ENCODE data around the gene C2CD3.

Gene C2CD3

DNA sequence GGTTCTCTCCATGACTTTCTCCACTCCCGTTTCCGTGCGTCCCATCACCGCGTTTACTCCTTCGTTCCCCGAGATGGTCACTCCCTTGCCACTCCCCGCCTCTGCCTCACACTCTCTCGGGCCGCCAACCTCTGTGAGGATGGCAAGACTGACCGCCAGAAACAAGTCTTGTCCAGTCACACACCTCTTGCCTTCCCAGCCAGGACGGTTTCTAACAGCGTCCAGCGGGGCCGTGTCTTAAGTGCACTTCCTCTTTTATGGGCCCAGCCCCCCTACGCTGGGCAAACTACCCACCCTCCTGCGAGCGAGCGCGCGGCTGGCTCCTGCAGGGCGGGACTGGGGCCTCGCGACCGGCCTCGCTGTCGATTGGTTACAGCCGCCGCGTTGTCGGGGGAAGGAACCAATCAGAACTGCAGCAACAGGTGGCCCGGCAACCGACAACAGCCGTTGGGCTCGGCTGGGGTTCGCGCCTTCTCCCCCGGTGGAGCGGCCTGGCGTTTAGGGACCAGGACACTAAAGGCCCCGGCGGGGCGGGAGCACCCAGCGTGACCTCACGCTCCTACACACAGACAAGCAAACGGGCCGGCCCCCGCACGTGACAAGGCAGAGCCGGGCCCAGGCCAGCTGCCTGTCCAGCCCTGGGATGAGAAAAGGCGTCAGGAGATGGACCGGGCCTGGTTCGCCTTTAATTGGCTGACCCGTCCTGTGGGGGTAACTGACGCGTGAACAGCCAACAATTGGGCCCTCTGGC is 187.6 kb downstream of the C2CD3 start:
- TF ChIP-seq, protein P1, sequence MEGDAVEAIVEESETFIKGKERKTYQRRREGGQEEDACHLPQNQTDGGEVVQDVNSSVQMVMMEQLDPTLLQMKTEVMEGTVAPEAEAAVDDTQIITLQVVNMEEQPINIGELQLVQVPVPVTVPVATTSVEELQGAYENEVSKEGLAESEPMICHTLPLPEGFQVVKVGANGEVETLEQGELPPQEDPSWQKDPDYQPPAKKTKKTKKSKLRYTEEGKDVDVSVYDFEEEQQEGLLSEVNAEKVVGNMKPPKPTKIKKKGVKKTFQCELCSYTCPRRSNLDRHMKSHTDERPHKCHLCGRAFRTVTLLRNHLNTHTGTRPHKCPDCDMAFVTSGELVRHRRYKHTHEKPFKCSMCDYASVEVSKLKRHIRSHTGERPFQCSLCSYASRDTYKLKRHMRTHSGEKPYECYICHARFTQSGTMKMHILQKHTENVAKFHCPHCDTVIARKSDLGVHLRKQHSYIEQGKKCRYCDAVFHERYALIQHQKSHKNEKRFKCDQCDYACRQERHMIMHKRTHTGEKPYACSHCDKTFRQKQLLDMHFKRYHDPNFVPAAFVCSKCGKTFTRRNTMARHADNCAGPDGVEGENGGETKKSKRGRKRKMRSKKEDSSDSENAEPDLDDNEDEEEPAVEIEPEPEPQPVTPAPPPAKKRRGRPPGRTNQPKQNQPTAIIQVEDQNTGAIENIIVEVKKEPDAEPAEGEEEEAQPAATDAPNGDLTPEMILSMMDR (IDR thresholded peaks at IDR 0.05; ENCODE audit: low read depth, low read length, missing control alignments): no peak
- Histone ChIP-seq H3K27me3 (replicated peaks) (no peaks in the 10 kb centered on the region), H3K4me3 (ENCODE audit: low read depth, low read length) (peak overlapping the region; percentile 77), H3K27ac (peak overlapping the region; percentile 45), H3K36me3 (replicated peaks) (no peaks in the 10 kb centered on the region)
- DNase-seq: peak; percentile 84
- in situ Hi-C loops (cut with HindIII; ENCODE audit: low pct_ligation_motif_present, low sequenced_read_pairs): no loop called here

DNA sequence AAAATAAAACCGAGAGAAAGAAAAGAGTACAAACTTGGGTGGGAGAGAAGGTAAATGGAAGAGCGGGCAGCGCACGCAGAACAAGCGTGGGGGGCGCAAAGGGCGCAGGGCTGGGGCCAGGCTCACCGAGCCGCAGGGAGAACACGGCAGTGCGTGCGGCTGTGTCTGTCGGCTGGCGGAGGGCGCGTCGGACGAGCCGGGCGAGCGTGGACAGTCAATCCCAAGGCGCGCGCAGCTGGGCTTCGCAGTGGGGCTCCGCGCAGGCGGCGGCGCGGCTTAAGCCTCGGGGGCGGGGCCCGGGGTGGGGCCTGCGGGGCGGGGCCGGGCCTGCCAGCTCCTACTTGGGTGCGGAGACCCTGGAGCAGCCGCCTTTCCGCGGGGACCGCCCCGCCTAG is 188.2 kb downstream of the C2CD3 start, which contains the start of gene UCP2:
TSS of gene UCP2 (minus strand) at position 249 of the 395 bp plus-strand sequence. CDS start 4,465 bp downstream, outside the sequence.
- peak within 1 kb of the TSS; percentile 45 for H3K27ac ChIP-seq
- peak; percentile 68 for DNase-seq
- no peaks in the 10 kb centered on the region for H3K27me3 ChIP-seq (replicated peaks)
- TF ChIP-seq, protein P1 (IDR thresholded peaks at IDR 0.05; ENCODE audit: low read depth, low read length, missing control alignments): no peak
- in situ Hi-C loops (cut with HindIII; ENCODE audit: low pct_ligation_motif_present, low sequenced_read_pairs): no loop called here
- H3K36me3 ChIP-seq (replicated peaks): no peaks in the 10 kb centered on the region
- H3K4me3 ChIP-seq (ENCODE audit: low read depth, low read length): peak within 1 kb of the TSS; percentile 77

DNA sequence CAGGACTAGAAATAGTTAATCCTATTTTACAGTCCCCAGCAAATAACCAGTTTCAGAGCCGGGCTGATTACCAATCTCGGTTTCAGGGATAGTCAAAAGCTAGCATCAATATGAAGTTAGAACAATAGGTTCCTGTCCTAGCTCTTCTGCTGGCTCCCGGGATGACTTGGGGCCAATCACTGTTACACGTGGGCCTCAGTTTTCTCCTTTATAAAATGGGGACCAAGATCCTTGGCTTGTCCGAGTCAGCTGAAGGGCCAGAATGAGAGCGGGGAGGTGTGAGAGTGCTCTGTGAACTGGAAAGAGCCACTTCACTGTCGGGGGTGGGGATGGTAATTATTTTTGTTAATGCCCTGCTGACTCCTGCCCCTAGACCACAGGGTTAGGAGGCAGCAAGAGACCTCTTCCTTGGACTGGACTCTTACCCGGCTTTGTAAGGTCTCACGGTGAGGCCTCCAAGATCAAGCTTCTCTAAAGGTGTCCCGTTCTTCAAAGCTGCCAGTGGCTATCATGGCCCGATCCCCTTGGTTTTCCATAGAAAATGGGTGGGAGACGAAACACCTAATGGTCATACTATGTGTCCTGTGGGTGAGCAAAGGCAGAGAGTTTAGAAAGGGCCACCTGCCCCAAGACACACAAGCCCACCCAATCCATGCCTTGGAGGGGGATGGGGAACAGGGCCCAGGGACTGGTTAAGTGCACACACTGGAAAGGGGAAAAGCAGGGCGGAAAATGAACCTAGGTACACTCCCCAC is 189.6 kb downstream of the C2CD3 start:
- no peak overlapping the region for H3K27ac ChIP-seq
- in situ Hi-C loops (cut with HindIII; ENCODE audit: low pct_ligation_motif_present, low sequenced_read_pairs): no loop called here
- no peaks in the 10 kb centered on the region for H3K36me3 ChIP-seq (replicated peaks)
- TF ChIP-seq, protein P1 (IDR thresholded peaks at IDR 0.05; ENCODE audit: low read depth, low read length, missing control alignments): no peak
- no peaks in the 10 kb centered on the region for H3K27me3 ChIP-seq (replicated peaks)
- DNase-seq: no peak
- H3K4me3 ChIP-seq (ENCODE audit: low read depth, low read length): peak overlapping the region; percentile 77

- TF ChIP-seq, protein P1 (IDR thresholded peaks at IDR 0.05; ENCODE audit: low read depth, low read length, missing control alignments): no peak
- H3K36me3 ChIP-seq (replicated peaks): no peaks in the 10 kb centered on the region
- no peak overlapping the region for H3K27ac ChIP-seq
Observed at GRCh38 chr11:73980001-73980961, 190.5 kb downstream of the C2CD3 start.

GRCh38 chr11:73978576-73979086 is 192.2 kb downstream of the C2CD3 start:
- H3K36me3 ChIP-seq (replicated peaks): no peaks in the 10 kb centered on the region
- no peak for DNase-seq
- no peak overlapping the region for H3K27ac ChIP-seq
- TF ChIP-seq, protein P1 (IDR thresholded peaks at IDR 0.05; ENCODE audit: low read depth, low read length, missing control alignments): no peak
- H3K27me3 ChIP-seq (replicated peaks): no peaks in the 10 kb centered on the region
- in situ Hi-C loops (cut with HindIII; ENCODE audit: low pct_ligation_motif_present, low sequenced_read_pairs): no loop called here
- H3K4me3 ChIP-seq (ENCODE audit: low read depth, low read length): no peak overlapping the region

More at GRCh38 chr11:73980001-73980961, 190.5 kb downstream of the C2CD3 start:
- no peak overlapping the region for H3K4me3 ChIP-seq (ENCODE audit: low read depth, low read length)
- in situ Hi-C loops (cut with HindIII; ENCODE audit: low pct_ligation_motif_present, low sequenced_read_pairs): no loop called here
- no peaks in the 10 kb centered on the region for H3K27me3 ChIP-seq (replicated peaks)
- no peak for DNase-seq
